Transverse colon (tissue), 4 donors: ENCODE measurements around the gene COIL.

Source experiments
- CTCF ChIP-seq, 5 experiments: fragments of 200-600 bp in 3 of 5; fragments of 450-650 bp in 2 of 5; sonication (generic) in 3 of 5; IDR thresholded peaks; 1 replicate in 2 of 5; 2 replicates in 3 of 5; pipeline ENCODE4 v1.5.1; 2016 to 2017; ENCODE audit warnings: antibody characterized with exemption in 5 of 5, inconsistent platforms in 3 of 5, mild to moderate bottlenecking in 2 of 5, moderate library complexity in 1 of 5
- POLR2AphosphoS5 ChIP-seq, 3 donors: sonication (generic); formaldehyde crosslinking; IDR thresholded peaks; one replicate each; pipeline ENCODE4 v1.6.1; 2016; ENCODE audit warnings: antibody characterized with exemption in 3 of 3

GRCh38 chr17:56926270-56926669, 34.6 kb downstream of the COIL start:
- TF ChIP-seq CTCF (IDR thresholded peaks at IDR 0.05), result no peak
- no peak for TF ChIP-seq POLR2AphosphoS5 (IDR thresholded peaks at IDR 0.05)
